ENCODE data around the gene NEIL3.

DNA sequence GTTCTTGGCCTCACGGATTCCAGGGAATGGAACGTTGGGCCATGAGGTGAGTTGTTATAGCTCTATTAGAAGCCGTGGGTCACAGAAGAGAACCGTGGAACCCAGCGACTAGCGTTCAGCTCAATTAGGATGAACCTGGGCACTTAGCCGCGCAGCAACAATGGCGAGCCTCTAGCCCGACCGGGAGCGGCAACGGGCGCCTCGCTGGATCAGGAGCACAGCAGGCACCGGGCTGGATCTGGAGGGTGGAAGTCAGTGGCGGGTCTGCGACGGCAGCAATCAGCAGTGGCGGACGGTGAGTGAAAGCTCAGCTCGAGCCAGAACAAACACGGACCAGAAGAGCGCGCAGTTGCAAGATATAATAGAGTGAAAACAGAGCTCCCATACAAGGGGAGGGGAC lies 98.3 kb downstream of the NEIL3 start:
- TF ChIP-seq POLR2A (IDR thresholded peaks at IDR 0.05) (no peak), EP300 (IDR thresholded peaks at IDR 0.05; ENCODE audit: low read depth) (no peak), POLR2AphosphoS5 (IDR thresholded peaks at IDR 0.05) (no peak)
- TF ChIP-seq, protein P1, sequence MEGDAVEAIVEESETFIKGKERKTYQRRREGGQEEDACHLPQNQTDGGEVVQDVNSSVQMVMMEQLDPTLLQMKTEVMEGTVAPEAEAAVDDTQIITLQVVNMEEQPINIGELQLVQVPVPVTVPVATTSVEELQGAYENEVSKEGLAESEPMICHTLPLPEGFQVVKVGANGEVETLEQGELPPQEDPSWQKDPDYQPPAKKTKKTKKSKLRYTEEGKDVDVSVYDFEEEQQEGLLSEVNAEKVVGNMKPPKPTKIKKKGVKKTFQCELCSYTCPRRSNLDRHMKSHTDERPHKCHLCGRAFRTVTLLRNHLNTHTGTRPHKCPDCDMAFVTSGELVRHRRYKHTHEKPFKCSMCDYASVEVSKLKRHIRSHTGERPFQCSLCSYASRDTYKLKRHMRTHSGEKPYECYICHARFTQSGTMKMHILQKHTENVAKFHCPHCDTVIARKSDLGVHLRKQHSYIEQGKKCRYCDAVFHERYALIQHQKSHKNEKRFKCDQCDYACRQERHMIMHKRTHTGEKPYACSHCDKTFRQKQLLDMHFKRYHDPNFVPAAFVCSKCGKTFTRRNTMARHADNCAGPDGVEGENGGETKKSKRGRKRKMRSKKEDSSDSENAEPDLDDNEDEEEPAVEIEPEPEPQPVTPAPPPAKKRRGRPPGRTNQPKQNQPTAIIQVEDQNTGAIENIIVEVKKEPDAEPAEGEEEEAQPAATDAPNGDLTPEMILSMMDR (IDR thresholded peaks at IDR 0.05) = no peak

Data from transverse colon (tissue), 4 donors.